Effector memory CD4-positive, alpha-beta T cell (primary cell): ENCODE results near the gene PITX3.

ENCODE experiments used
- DNase-seq, 3 donors: peaks; one replicate each; pipeline ENCODE4 v3.0.0-alpha.2; 2020
- H3K27ac ChIP-seq: 2 replicates; pipeline ENCODE4 v1.7.0; 2013; ENCODE audit warnings: mild to moderate bottlenecking, low read length, moderate library complexity; ENCODE audit not compliant: insufficient read depth, poor library complexity, severe bottlenecking
- H3K27me3 ChIP-seq: replicated peaks from 2 replicates; pipeline ENCODE4 v1.7.0; 2013; ENCODE audit warnings: mild to moderate bottlenecking, low read length; ENCODE audit not compliant: insufficient read depth, control insufficient read depth, poor library complexity, severe bottlenecking
- H3K36me3 ChIP-seq: 2 replicates; pipeline ENCODE4 v1.7.0; 2013; ENCODE audit warnings: mild to moderate bottlenecking, low read length, moderate library complexity; ENCODE audit not compliant: control insufficient read depth, insufficient read depth
- H3K4me1 ChIP-seq: 2 replicates; pipeline ENCODE4 v1.7.0; 2013; ENCODE audit warnings: low read length, mild to moderate bottlenecking; ENCODE audit not compliant: control insufficient read depth, insufficient read depth, poor library complexity, severe bottlenecking
- H3K4me3 ChIP-seq: 2 replicates; pipeline ENCODE4 v1.7.0; 2013; ENCODE audit warnings: low read length, low read depth, mild to moderate bottlenecking; ENCODE audit not compliant: insufficient read depth, poor library complexity, severe bottlenecking
- H3K9me3 ChIP-seq: 2 replicates; pipeline ENCODE4 v1.7.0; 2013; ENCODE audit warnings: mild to moderate bottlenecking, low read length, moderate library complexity; ENCODE audit not compliant: control insufficient read depth

The PITX3 gene

DNA sequence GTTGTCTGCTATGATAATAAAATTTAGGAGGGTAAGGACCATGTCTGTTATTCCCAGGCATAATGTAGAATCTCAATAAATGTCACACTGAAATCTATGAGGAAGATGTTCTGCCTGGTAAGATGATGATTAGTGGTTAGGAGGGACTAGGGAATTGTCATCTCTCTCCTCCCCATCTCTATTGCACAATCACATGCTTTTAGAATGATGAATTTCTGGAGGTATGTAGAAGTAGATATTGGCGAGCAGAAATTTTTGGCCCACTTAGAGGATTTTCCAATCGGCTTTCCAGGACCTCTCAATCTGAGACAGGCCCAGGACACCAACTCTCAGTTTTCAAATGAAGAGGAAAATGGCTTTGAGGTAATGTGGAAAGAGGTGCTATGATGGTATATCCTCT lies 2.0 kb upstream of the PITX3 start:
- H3K36me3 ChIP-seq: no peaks in the 10 kb centered on the region
- H3K27ac ChIP-seq: no peak overlapping the region
- no peaks in the 10 kb centered on the region for H3K9me3 ChIP-seq
- no peak for DNase-seq
- no peak overlapping the region for H3K4me3 ChIP-seq
- H3K27me3 ChIP-seq: peaks cover 15% of the 10 kb centered on the region
- peaks cover 45% of the 10 kb centered on the region for H3K4me1 ChIP-seq

DNA sequence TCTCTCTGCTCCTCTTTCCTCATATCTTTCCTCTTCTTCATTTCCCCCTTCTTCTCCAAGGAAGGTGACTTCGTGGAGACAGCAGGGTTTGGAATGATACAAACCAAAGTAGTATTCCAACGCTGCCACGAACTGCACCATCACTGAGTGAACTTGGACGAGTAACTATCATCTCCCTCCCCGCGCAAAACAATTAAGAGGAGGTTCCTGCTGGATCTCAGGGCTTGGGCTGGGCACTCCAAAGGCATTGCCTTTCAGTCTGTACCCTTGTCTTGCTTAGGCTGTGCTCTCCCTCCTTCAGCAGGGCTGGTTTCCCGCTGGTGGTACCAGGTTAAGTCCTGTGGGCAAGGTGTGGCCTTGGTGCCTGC lies 790 bp upstream of the PITX3 start:
- Histone ChIP-seq H3K9me3 (no peaks in the 10 kb centered on the region), H3K36me3 (no peaks in the 10 kb centered on the region), H3K27me3 (peaks cover 15% of the 10 kb centered on the region), H3K4me3 (peak overlapping the region; percentile 44), H3K4me1 (peaks cover 35% of the 10 kb centered on the region), H3K27ac (no peak overlapping the region)
- no peak for DNase-seq

DNA sequence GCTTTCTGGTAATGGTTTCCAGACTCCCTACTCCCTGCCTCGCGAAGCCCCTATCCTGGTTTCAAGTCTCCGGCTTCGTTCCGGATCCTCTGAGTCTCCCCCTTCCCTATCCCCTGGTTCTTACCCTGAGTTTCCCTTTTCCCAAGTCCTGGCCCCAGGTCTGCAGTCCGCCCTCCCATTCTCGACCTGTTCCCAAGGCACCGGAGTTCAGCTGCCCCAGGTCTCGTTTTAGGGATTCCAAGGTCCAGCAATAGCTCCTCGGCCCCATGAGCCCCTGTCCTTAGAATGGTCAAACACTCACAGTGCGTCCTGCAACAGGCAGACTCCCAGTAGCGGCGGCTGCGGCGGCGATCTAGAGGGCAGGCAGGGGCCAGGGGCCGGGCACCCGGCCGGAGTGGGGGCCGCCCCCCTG lies 274 bp downstream of the PITX3 start:
- Histone ChIP-seq H3K36me3 (no peaks in the 10 kb centered on the region), H3K27me3 (peaks cover 15% of the 10 kb centered on the region), H3K27ac (no peak overlapping the region), H3K4me3 (peak overlapping the region; percentile 44), H3K9me3 (no peaks in the 10 kb centered on the region), H3K4me1 (peaks cover 25% of the 10 kb centered on the region)
- no peak for DNase-seq

DNA sequence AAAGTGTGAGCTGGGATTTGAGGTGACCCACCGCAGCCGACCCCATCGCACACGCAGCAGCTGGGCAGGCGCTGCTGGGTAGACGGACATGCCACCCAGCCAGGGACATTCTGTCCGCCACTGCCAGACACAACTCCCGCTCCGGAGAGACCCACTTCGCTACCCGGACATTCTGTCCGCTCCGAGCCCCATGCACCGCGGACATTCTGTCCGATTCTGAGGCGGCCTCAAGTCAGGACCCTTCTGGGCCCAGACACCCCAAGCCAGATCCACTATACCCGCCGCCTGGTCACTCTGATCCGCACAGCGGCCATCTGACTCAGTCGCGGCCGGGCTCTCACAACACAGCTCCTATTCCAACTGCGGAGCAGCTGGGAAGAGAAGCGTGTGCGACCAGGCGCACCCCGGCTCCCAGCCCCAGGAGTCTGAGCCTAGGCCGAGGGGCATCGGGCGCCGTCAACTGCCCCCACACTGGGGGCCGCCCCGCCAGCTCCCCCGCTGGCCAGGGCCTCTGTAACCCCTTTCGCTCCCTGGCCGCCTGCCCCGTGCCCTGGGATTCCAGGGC lies 763 bp downstream of the PITX3 start:
- H3K36me3 ChIP-seq: no peaks in the 10 kb centered on the region
- H3K27me3 ChIP-seq: peaks cover 15% of the 10 kb centered on the region
- no peaks in the 10 kb centered on the region for H3K9me3 ChIP-seq
- H3K4me3 ChIP-seq: no peak overlapping the region
- no peak for DNase-seq
- H3K27ac ChIP-seq: no peak overlapping the region
- peaks cover 25% of the 10 kb centered on the region for H3K4me1 ChIP-seq

DNA sequence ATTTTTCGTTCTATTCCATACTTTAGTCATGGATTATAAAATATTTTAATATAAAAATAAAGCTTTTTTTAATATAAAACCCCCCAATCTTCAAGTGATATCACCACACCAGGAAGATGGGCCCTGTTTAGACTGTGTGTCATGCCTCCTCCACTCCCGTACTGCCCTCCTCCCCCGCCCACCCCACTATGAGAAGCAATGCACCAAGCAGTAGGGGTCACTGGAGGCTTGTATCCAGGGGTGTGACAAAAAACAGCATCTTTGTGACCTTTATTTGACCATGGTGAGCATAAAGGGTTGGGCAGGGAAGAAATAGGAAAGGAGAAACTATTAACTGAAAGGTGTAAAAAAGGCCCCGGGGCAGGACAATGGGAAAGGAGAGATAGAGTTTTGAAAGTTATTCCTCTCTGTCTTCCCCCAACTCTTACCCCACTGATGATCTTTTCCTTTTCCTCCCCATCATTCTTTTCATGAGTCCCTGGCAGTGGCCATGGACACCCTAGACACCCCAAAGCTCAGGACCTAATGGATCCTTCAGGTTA lies 3.5 kb downstream of the PITX3 start:
- Histone ChIP-seq H3K9me3 (no peaks in the 10 kb centered on the region), H3K36me3 (no peaks in the 10 kb centered on the region), H3K27ac (no peak overlapping the region), H3K27me3 (peaks cover 9% of the 10 kb centered on the region), H3K4me1 (peaks cover 18% of the 10 kb centered on the region), H3K4me3 (no peak overlapping the region)
- no peak for DNase-seq

DNA sequence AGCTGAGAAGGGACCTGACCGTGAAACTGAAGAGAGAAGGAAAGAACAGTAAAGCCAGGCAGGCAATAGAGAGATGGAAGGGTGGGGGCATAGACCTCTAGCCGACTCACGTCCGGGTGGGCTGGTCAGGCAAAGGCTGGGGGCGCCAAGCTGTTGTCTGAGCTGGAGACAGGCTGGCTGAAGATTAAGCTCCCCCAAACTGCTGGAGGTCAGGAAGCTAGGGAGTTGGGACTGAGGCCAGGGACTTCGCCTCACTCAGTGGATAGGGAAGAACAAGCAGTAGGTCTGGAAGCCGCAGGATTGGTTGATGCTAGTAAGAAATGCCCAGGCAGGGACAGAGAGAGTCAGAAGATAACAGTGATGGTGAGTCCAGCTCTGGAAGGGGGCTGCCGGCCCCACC lies 5.3 kb downstream of the PITX3 start:
- H3K27ac ChIP-seq: no peak overlapping the region
- no peaks in the 10 kb centered on the region for H3K36me3 ChIP-seq
- H3K4me3 ChIP-seq: no peak overlapping the region
- peaks cover 13% of the 10 kb centered on the region for H3K4me1 ChIP-seq
- H3K27me3 ChIP-seq: peaks cover 6% of the 10 kb centered on the region
- no peaks in the 10 kb centered on the region for H3K9me3 ChIP-seq
- DNase-seq: no peak

DNA sequence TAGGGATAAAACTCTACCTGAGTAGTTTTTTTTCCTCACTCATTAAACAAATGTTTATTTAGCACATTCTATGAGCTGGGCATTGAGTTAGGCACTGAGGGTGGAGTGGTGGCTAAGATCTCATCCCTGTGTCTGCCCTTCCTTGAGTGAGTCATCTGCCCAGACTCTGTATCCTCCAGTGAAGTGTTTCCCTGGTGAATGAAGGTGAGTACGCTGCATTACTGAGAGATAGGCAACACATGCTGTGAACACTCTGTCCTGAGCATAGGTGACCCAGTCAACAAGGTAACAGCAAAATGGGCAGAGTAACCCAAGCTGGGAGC lies 5.8 kb downstream of the PITX3 start:
- Histone ChIP-seq H3K4me3 (no peak overlapping the region), H3K36me3 (no peaks in the 10 kb centered on the region), H3K27me3 (peaks cover 1% of the 10 kb centered on the region), H3K27ac (no peak overlapping the region), H3K9me3 (no peaks in the 10 kb centered on the region), H3K4me1 (peaks cover 13% of the 10 kb centered on the region)
- DNase-seq: no peak

DNA sequence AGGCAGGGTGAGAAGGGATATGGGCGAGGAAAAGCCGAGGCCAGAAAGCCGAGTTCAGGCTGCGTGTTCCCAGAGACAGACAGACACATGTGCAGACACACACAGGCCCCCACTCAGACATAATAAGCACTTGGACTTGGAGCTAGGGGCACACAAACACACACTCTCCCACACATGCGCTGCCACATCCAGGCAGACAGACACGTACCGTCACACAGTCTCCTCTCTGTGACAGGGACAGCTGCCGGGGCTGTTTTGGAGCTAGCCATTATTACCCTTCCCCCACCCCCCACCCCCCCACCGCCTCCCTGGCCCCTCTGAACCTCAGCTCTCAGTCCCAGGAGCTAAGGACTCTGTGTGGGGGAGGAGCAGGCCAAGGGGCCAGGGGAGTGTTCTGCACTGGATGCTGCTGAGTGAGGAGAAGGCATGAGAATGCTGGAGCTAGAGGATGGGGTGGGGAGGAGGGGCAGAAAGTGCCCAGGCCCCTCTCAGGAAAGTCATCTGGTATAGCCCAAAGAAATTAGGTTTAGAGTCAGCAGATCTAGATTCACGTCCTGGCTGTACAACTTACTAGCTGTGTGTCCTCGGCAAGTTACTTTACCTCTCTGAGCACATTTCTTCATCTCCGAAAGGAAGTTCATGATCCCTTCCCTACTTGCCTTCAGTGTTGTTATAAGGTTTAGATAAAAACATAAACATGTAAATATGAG lies 6.3 kb downstream of the PITX3 start:
- H3K4me1 ChIP-seq: peaks cover 17% of the 10 kb centered on the region
- no peaks in the 10 kb centered on the region for H3K9me3 ChIP-seq
- peaks cover 3% of the 10 kb centered on the region for H3K27me3 ChIP-seq
- no peak overlapping the region for H3K4me3 ChIP-seq
- no peak overlapping the region for H3K27ac ChIP-seq
- DNase-seq: no peak
- H3K36me3 ChIP-seq: no peaks in the 10 kb centered on the region

DNA sequence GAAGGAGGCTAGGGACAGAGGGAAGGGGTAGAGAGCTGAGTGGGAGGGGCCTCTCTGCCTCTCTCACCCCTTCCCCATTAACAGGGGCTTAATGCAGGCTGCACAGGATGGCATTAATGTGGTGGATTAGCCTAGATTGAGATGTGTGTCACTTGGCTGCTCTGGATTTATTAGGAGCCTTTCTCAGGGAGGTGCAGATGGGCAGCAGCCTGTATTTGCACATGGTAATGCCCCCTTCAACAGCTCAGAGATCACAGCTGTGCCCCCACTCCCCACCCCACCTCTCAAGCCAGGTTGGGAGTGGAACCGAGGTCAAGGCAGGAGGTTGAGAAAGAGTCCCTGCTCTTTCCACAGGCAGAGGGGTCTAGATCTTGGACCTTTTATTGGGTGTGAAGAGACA lies 7.3 kb downstream of the PITX3 start:
- Histone ChIP-seq H3K4me1 (peaks cover 20% of the 10 kb centered on the region), H3K27me3 (peaks cover 7% of the 10 kb centered on the region), H3K4me3 (no peak overlapping the region), H3K36me3 (no peaks in the 10 kb centered on the region), H3K27ac (no peak overlapping the region), H3K9me3 (no peaks in the 10 kb centered on the region)
- no peak for DNase-seq

DNA sequence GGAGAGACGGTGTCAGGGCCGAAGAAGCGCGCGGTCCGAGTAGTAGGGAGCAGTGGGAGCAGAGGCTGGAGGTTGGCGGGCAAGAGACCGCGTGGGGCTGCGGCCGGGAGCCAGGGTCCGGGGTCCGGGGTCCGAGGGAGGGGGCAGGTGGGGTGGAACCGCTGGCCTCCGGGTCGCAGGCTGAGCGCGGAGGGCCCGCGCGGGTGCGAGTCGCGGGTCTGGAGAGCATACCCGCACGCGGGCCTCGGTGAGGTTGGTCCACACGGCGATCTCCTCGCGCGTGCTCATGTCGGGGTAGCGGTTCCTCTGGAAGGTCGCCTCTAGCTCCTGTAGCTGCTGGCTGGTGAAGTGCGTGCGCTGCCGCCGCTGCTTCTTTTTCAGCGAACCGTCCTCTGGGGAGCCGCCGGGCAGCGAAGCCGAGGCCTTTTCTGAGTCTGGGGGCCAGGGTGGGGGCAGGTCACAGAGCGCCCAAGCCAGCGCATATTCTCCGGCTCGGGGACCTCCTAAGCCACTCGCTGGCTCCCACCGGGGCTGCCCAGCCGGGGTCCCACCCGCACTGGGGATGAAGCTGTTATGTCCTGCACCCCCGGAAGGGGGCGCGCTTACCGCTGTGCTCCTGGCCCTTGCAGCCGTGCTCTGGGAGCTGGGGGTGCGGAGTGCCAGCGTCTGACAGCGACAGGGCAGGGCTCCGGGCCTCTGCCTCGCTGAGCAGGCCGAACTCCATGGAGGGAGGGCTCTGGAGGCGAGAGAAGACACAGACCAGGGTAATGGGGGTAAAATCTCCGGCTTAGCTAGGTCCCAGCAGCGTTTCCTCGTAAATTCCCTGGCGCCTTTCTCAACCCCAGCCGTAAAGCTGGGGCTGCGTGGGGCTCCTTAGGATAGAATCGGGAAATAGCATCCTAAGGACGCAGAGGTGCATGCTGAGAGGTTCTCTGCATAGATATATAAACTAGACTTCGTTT lies 9.7 kb downstream of the PITX3 start:
- Histone ChIP-seq H3K4me1 (peaks cover 21% of the 10 kb centered on the region), H3K27ac (no peak overlapping the region), H3K9me3 (no peaks in the 10 kb centered on the region), H3K36me3 (no peaks in the 10 kb centered on the region), H3K27me3 (peaks cover 16% of the 10 kb centered on the region), H3K4me3 (peak overlapping the region; percentile 68)
- DNase-seq: peak; percentile 34 to 58 (median 45)
